ENCODE data around the gene KSR1. TPM values are rescaled to one million over a fixed set of nuclear protein-coding genes. Genes with fewer than 3 reads are reported as not detected.

KSR1 gene
- total and polyA plus RNA-seq, 9 of the 15 experiments (the other 6 are each of a cell fraction or from before 2014, with no cell fraction given): 1.4 to 51.7 (median 18.4) TPM

DNA sequence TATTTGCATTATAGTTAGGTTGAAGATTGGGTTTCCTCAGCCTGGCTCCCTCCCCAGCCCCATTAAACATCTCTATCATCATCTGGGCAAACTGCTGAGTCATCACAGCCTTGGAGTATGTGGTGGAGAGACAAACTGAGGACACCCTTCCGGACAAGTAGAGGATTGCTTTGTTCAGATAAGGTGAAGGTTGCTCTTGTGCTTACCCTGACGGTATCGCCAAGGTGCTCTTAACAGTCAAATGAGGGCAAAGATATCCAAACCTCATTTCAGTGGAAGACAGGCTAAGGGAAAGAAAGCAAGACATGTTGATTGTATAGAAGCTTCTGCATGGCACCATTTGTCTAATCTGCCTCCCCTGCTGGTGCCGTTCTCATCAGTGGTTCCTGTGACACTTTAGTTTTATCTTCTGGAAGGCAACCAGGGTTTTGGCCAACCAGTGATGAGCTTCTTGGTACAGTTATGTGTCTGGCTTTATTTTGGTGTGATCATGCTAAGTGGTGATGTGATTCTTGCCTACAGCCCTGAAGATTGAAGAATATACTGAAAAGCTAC is 117.8 kb downstream of the KSR1 start (continued):
- TF ChIP-seq THRB (CRISPR knock-in tag; conservative IDR thresholded peaks at IDR 0.05) (peak; percentile 83; the same call in 1 of the 2 replicates), ZNF512 (tag; IDR thresholded peaks at IDR 0.05) (no peak), ZNF75A (CRISPR knock-in tag; IDR thresholded peaks at IDR 0.05) (0 out of 2 replicates have a peak, but pooled peaks have one; percentile 53), ZNF311 (CRISPR knock-in tag; IDR thresholded peaks at IDR 0.05) (peak; percentile 45; the same call in 1 of the 2 replicates), HNRNPUL1 (IDR thresholded peaks at IDR 0.05; ENCODE audit: low read length) (no peak), ZNF76 (CRISPR knock-in tag; IDR thresholded peaks at IDR 0.05; ENCODE audit: borderline replicate concordance) (0 out of 2 replicates have a peak, but pooled peaks have one; percentile 42), ZNF830 (CRISPR knock-in tag; IDR thresholded peaks at IDR 0.05) (no peak)
- TF ChIP-seq, protein P1, sequence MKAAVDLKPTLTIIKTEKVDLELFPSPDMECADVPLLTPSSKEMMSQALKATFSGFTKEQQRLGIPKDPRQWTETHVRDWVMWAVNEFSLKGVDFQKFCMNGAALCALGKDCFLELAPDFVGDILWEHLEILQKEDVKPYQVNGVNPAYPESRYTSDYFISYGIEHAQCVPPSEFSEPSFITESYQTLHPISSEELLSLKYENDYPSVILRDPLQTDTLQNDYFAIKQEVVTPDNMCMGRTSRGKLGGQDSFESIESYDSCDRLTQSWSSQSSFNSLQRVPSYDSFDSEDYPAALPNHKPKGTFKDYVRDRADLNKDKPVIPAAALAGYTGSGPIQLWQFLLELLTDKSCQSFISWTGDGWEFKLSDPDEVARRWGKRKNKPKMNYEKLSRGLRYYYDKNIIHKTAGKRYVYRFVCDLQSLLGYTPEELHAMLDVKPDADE (conservative IDR thresholded peaks at IDR 0.05; ENCODE audit: control insufficient read depth, low read depth, low read length): no peak
